ENCODE data around the gene KLF2.

GRCh38 chr19:16327169-16327475, 2.5 kb downstream of the KLF2 start:
- no peak for TF ChIP-seq POLR2AphosphoS5 (IDR thresholded peaks at IDR 0.05)
- TF ChIP-seq POLR2A (IDR thresholded peaks at IDR 0.05), result no peak
- no peak for TF ChIP-seq CTCF (IDR thresholded peaks at IDR 0.05)
- TF ChIP-seq EP300 (IDR thresholded peaks at IDR 0.05), result no peak

Data from stomach (tissue), 4 donors.